ENCODE measurements around the gene SLF1. TPM values are rescaled to one million over a fixed set of nuclear protein-coding genes. Genes with fewer than 3 reads are reported as not detected.

The SLF1 gene
- total and polyA plus RNA-seq, 7 donors, result 1.2 to 2.6 (median 1.8) TPM

GRCh38 chr5:94670726-94671125, 52.3 kb downstream of the SLF1 start:
- no peak for DNase-seq

GRCh38 chr5:94672746-94673145, 54.3 kb downstream of the SLF1 start:
- Histone ChIP-seq H3K27ac (no peak overlapping the region), H3K4me1 (peaks cover 6% of the 10 kb centered on the region), H3K27me3 (ENCODE audit: insufficient read depth in 3 of 3, low read length in 2 of 3) (no peaks in the 10 kb centered on the region), H3K4me3 (no peak overlapping the region), H3K36me3 (ENCODE audit: insufficient read depth in 1 of 2, low read depth in 1 of 2) (no peaks in the 10 kb centered on the region), H3K9me3 (no peaks in the 10 kb centered on the region)
- DNase-seq (no peak), ATAC-seq (no peak)
- 48 to 63% (median 50%) methylated on average over 1 of the region's 1 CpG for WGBS, 3 donors
- intact Hi-C loops (cut with DNase I), result no loop called here
- TF ChIP-seq CTCF (IDR thresholded peaks at IDR 0.05), result no peak

More at GRCh38 chr5:94670726-94671125, 52.3 kb downstream of the SLF1 start:
- Histone ChIP-seq H3K4me1 (peaks cover 6% of the 10 kb centered on the region), H3K9me3 (no peaks in the 10 kb centered on the region), H3K27ac (no peak overlapping the region), H3K4me3 (no peak overlapping the region), H3K36me3 (ENCODE audit: insufficient read depth in 1 of 2, low read depth in 1 of 2) (no peaks in the 10 kb centered on the region), H3K27me3 (ENCODE audit: insufficient read depth in 3 of 3, low read length in 2 of 3) (no peaks in the 10 kb centered on the region)
- ATAC-seq, result no peak
- intact Hi-C loops (cut with DNase I), result no loop called here
- 93 to 95% (median 94%) methylated on average over 1 of the region's 1 CpG for WGBS, 3 donors
- no peak for TF ChIP-seq CTCF (IDR thresholded peaks at IDR 0.05)

GRCh38 chr5:94674490-94675382, 56.3 kb downstream of the SLF1 start:
- 99 to 100% (median 100%) methylated on average over 1 of the region's 1 CpG for WGBS, 3 donors
- no peak for DNase-seq
- TF ChIP-seq CTCF (IDR thresholded peaks at IDR 0.05), result no peak
- no peak overlapping the region for H3K27ac ChIP-seq
- ATAC-seq, result peak in 2 of 4 donors; percentile 54 to 65
- peaks cover 6% of the 10 kb centered on the region for H3K4me1 ChIP-seq
- no peaks in the 10 kb centered on the region for H3K27me3 ChIP-seq (ENCODE audit: insufficient read depth in 3 of 3, low read length in 2 of 3)
- no peak overlapping the region for H3K4me3 ChIP-seq
- no peaks in the 10 kb centered on the region for H3K36me3 ChIP-seq (ENCODE audit: insufficient read depth in 1 of 2, low read depth in 1 of 2)
- intact Hi-C loops (cut with DNase I), result no loop called here
- no peaks in the 10 kb centered on the region for H3K9me3 ChIP-seq

GRCh38 chr5:94675965-94676618, 57.6 kb downstream of the SLF1 start:
- DNase-seq (no peak), ATAC-seq (no peak)
- Histone ChIP-seq H3K4me1 (peaks cover 6% of the 10 kb centered on the region), H3K4me3 (no peak overlapping the region), H3K27ac (no peak overlapping the region), H3K27me3 (ENCODE audit: insufficient read depth in 3 of 3, low read length in 2 of 3) (no peaks in the 10 kb centered on the region), H3K36me3 (ENCODE audit: insufficient read depth in 1 of 2, low read depth in 1 of 2) (no peaks in the 10 kb centered on the region), H3K9me3 (no peaks in the 10 kb centered on the region)
- no peak for TF ChIP-seq CTCF (IDR thresholded peaks at IDR 0.05)
- WGBS, 3 donors, result 94 to 95% (median 94%) methylated on average over 4 of the region's 4 CpGs
- intact Hi-C loops (cut with DNase I), result no loop called here
